ENCODE measurements around the gene ITPR1. TPM values are rescaled to one million over a fixed set of nuclear protein-coding genes. Genes with fewer than 3 reads are reported as not detected.

The ITPR1 gene
- total RNA-seq, 1 experiment from 2014 or later = 11.3 TPM

DNA sequence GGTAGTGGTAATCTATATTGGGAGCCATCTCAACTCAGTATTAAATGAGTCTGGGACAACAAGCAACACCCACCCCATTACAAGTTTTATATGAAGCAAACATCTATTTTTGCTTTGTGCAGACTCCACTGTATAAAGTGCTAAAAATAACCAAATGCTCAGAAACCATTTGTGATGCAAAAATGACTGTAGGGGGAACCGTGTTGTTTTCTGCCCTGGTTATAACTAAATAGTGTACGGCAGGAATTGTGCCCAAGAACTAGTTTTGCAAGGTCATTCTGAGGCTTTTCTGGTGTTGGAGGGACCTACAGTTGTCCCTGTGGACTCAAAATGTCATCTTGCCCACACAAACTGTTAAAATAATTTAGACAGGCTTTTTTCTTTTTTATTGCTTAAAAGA is 88.3 kb downstream of the ITPR1 start:
- no peak for DNase-seq
- no peaks in the 10 kb centered on the region for H3K9me3 ChIP-seq (ENCODE audit: insufficient read depth, low read depth)
- H3K4me1 ChIP-seq (replicated peaks; ENCODE audit: insufficient read depth) = no peaks in the 10 kb centered on the region
- ChIA-PET POLR2A (ENCODE audit: unreplicated experiment) (no interaction called here), CTCF (no interaction called here)
- no peaks in the 10 kb centered on the region for H3K36me3 ChIP-seq (ENCODE audit: low read depth)
- H3K4me2 ChIP-seq = no peak overlapping the region
- H3K4me3 ChIP-seq = no peak overlapping the region
- no peak overlapping the region for H2AFZ ChIP-seq
- H3K9me2 ChIP-seq (ENCODE audit: insufficient read depth) = no peaks in the 10 kb centered on the region
- no peaks in the 10 kb centered on the region for H4K20me1 ChIP-seq (ENCODE audit: insufficient read depth)
- TF ChIP-seq EZH2 (IDR thresholded peaks at IDR 0.05; ENCODE audit: low read depth) = no peak
- TF ChIP-seq, protein P1, sequence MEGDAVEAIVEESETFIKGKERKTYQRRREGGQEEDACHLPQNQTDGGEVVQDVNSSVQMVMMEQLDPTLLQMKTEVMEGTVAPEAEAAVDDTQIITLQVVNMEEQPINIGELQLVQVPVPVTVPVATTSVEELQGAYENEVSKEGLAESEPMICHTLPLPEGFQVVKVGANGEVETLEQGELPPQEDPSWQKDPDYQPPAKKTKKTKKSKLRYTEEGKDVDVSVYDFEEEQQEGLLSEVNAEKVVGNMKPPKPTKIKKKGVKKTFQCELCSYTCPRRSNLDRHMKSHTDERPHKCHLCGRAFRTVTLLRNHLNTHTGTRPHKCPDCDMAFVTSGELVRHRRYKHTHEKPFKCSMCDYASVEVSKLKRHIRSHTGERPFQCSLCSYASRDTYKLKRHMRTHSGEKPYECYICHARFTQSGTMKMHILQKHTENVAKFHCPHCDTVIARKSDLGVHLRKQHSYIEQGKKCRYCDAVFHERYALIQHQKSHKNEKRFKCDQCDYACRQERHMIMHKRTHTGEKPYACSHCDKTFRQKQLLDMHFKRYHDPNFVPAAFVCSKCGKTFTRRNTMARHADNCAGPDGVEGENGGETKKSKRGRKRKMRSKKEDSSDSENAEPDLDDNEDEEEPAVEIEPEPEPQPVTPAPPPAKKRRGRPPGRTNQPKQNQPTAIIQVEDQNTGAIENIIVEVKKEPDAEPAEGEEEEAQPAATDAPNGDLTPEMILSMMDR (conservative IDR thresholded peaks at IDR 0.05) = no peak
- H3F3A ChIP-seq (ENCODE audit: insufficient read depth, low read depth) = no peaks in the 10 kb centered on the region
- intact Hi-C loops (cut with micrococcal nuclease; ENCODE audit: unreplicated experiment) = no loop called here
- H3K27ac ChIP-seq = no peak overlapping the region
- BruUV-seq (replicated peaks) = no TSS peak
- no peaks in the 10 kb centered on the region for H3K79me2 ChIP-seq (ENCODE audit: low read depth)
- H3K27me3 ChIP-seq (ENCODE audit: insufficient read depth, low read depth) = no peaks in the 10 kb centered on the region

DNA sequence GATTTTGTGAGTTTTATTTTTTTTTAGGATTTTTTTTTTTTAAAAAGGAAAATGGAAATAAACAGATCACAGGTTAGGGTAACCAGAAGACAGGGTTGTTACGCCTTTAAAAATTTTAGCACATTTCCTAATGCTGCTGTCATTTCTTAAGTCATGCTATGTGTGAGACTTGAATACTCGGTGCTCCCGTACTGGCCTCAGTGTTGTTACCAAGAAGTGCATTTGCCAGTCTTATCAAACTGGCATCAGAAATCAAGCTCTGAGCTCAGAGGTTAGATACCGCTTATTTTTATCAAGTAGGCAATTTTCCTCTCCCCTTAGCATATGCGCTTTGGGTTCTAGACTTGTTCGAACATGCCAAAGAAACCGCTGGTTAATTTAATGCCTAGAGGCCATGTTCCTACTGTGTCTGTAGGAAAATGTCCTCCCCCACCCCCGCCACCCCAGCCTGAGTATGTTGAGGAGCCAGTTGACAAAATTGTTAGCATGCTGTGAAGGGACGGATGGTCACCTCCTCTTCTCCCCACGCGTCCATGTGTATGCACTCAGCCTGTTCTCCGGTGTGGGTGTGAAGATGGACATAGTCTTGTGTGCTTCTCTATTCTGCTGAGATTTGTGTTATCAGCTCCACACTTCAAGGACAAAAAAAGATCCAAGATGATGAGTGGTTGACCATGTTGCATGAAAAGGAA is 88.9 kb downstream of the ITPR1 start:
- H3K27me3 ChIP-seq (ENCODE audit: insufficient read depth, low read depth) = no peaks in the 10 kb centered on the region
- H3K36me3 ChIP-seq (ENCODE audit: low read depth) = no peaks in the 10 kb centered on the region
- CTCF ChIA-PET = no interaction called here
- TF ChIP-seq, protein P1 (conservative IDR thresholded peaks at IDR 0.05) = no peak
- no peak for TF ChIP-seq EZH2 (IDR thresholded peaks at IDR 0.05; ENCODE audit: low read depth)
- no peaks in the 10 kb centered on the region for H3K9me2 ChIP-seq (ENCODE audit: insufficient read depth)
- H4K20me1 ChIP-seq (ENCODE audit: insufficient read depth) = no peaks in the 10 kb centered on the region
- no peak for DNase-seq
- POLR2A ChIA-PET (ENCODE audit: unreplicated experiment) = interaction anchor here (0.7 kb wide), 1 partner anchor 108 kb away, joined by 4 read pairs; no protein-coding TSS in a partner anchor
- H3K4me1 ChIP-seq (replicated peaks; ENCODE audit: insufficient read depth) = no peaks in the 10 kb centered on the region
- H3K79me2 ChIP-seq (ENCODE audit: low read depth) = no peaks in the 10 kb centered on the region
- H3F3A ChIP-seq (ENCODE audit: insufficient read depth, low read depth) = no peaks in the 10 kb centered on the region
- no peak overlapping the region for H3K27ac ChIP-seq
- H3K9me3 ChIP-seq (ENCODE audit: insufficient read depth, low read depth) = no peaks in the 10 kb centered on the region
- no peak overlapping the region for H3K4me2 ChIP-seq
- intact Hi-C loops (cut with micrococcal nuclease; ENCODE audit: unreplicated experiment) = no loop called here
- BruUV-seq (replicated peaks) = no TSS peak
- H2AFZ ChIP-seq = no peak overlapping the region
- H3K4me3 ChIP-seq = no peak overlapping the region

DNA sequence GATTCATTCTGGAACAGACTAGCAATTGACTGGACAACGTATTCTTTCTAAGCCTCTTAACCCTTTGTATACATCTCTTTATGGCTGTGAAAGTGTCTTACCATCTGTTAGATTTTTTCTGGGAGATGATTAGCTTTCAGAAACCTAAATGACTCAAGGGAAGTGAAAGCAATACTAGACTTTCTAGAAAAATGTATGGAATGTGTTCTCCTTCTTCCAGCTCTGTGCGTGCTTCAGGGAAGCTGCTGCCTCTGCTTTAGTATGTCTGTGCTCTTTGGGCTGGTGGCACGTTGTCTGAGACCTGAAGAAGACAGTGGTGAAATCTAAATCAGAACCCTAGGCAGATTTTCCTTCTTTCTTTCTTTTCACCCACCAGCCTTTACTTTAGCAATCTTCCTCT is 89.5 kb downstream of the ITPR1 start:
- no peak overlapping the region for H3K4me2 ChIP-seq
- POLR2A ChIA-PET (ENCODE audit: unreplicated experiment) = interaction anchor here (0.7 kb wide), 1 partner anchor 108 kb away, joined by 4 read pairs; no protein-coding TSS in a partner anchor
- CTCF ChIA-PET = no interaction called here

More for the DNA sequence above, 89.5 kb downstream of the ITPR1 start:
- Histone ChIP-seq H3K79me2 (ENCODE audit: low read depth) (no peaks in the 10 kb centered on the region), H2AFZ (no peak overlapping the region), H4K20me1 (ENCODE audit: insufficient read depth) (no peaks in the 10 kb centered on the region), H3K27ac (no peak overlapping the region), H3K9me2 (ENCODE audit: insufficient read depth) (no peaks in the 10 kb centered on the region), H3K4me1 (replicated peaks; ENCODE audit: insufficient read depth) (no peaks in the 10 kb centered on the region), H3F3A (ENCODE audit: insufficient read depth, low read depth) (no peaks in the 10 kb centered on the region), H3K9me3 (ENCODE audit: insufficient read depth, low read depth) (no peaks in the 10 kb centered on the region), H3K27me3 (ENCODE audit: insufficient read depth, low read depth) (no peaks in the 10 kb centered on the region), H3K4me3 (no peak overlapping the region), H3K36me3 (ENCODE audit: low read depth) (no peaks in the 10 kb centered on the region)
- DNase-seq = no peak
- TF ChIP-seq, protein P1 (conservative IDR thresholded peaks at IDR 0.05) = no peak
- TF ChIP-seq EZH2 (IDR thresholded peaks at IDR 0.05; ENCODE audit: low read depth) = no peak
- BruUV-seq (replicated peaks) = no TSS peak
- intact Hi-C loops (cut with micrococcal nuclease; ENCODE audit: unreplicated experiment) = no loop called here

Data from PC-9 (cell line).